ACC112 (cell line): Measurements from ENCODE around the gene TECPR1.
A peak's percentile ranks its signal among the peaks of the same experiment; 100 is the strongest.

Source experiments
- H2AFZ ChIP-seq: fragments of 200-600 bp; sonication (generic); one replicate; pipeline ENCODE4 v1.6.0; 2017; ENCODE audit warnings: antibody characterized with exemption, low read length; ENCODE audit not compliant: unreplicated experiment
- H3K27ac ChIP-seq: fragments of 200-600 bp; sonication (generic); 2 replicates; pipeline ENCODE4 v1.5.1; 2014; ENCODE audit warnings: low read depth, mild to moderate bottlenecking, antibody characterized with exemption, low read length, moderate library complexity
- H3K27me3 ChIP-seq: fragments of 200-600 bp; sonication (generic); 2 replicates; pipeline ENCODE4 v1.6.1; 2014; ENCODE audit warnings: mild to moderate bottlenecking, antibody characterized with exemption, low read length, moderate library complexity, mixed read lengths; ENCODE audit not compliant: insufficient read depth
- H3K36me3 ChIP-seq: fragments of 200-600 bp; sonication (generic); 2 replicates; pipeline ENCODE4 v1.6.1; 2016; ENCODE audit warnings: mild to moderate bottlenecking, antibody characterized with exemption, low read length, moderate library complexity, mixed read lengths; ENCODE audit not compliant: insufficient read depth
- H3K4me1 ChIP-seq: fragments of 200-600 bp; sonication (generic); one replicate; pipeline ENCODE4 v1.6.1; 2016; ENCODE audit warnings: low read length, mixed read lengths; ENCODE audit not compliant: insufficient read depth, unreplicated experiment, control insufficient read depth
- H3K4me3 ChIP-seq: fragments of 200-600 bp; sonication (generic); 2 replicates; pipeline ENCODE4 v1.5.1; 2014; ENCODE audit warnings: mild to moderate bottlenecking, low read depth, low read length
- H3K79me2 ChIP-seq: fragments of 200-600 bp; sonication (generic); one replicate; pipeline ENCODE4 v1.6.0; 2016; ENCODE audit warnings: low read length; ENCODE audit not compliant: control insufficient read depth, unreplicated experiment, insufficient read depth

Gene TECPR1

DNA sequence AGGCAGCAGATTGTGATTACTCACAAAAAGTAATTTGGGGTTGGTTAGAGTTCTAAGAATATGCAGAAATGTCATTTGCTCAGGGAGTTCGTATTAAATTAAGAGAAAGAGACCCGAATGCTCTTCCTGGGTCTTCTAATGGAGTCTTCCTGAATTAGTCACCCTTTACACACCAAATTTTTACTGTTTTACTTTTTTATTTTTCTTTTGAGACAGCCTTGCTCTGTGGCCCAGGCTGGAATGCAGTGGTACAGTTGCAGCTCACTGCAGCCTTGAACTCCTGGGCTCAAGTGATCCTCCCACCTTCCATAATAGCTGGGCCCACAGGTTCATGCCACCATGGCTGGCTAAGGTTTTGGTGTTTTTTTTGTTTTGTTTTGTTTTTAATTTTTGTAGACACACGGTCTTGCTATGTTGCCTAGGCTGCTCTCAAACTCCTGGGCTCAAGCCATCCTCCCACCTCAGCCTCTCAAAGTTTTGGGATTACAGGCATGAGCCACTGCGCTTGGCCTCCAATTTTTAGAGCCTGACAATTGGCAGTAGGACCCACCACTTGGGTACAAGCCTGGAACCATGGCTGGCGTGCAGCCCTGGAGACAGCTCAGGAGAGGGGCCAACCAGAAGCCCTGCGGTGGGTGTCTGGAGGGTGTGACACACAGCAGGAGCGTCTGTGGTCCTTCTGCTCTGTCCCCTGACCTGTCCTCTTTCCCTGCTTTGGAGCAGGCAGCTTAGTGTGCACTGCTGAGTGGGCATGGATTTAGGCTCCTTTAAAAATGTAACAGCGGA lies 57.2 kb downstream of the TECPR1 start:
- no peaks in the 10 kb centered on the region for H3K27me3 ChIP-seq
- H3K36me3 ChIP-seq = peaks cover 9% of the 10 kb centered on the region; the same call in 1 of the 2 replicates
- no peak overlapping the region for H2AFZ ChIP-seq
- no peaks in the 10 kb centered on the region for H3K79me2 ChIP-seq
- H3K27ac ChIP-seq = no peak overlapping the region
- H3K4me3 ChIP-seq = no peak overlapping the region
- no peaks in the 10 kb centered on the region for H3K4me1 ChIP-seq

GRCh38 chr7:98194186-98194585 lies 57.8 kb downstream of the TECPR1 start:
- H3K36me3 ChIP-seq = peaks cover 8% of the 10 kb centered on the region; the same call in 1 of the 2 replicates
- H3K27me3 ChIP-seq = no peaks in the 10 kb centered on the region
- no peaks in the 10 kb centered on the region for H3K79me2 ChIP-seq
- H2AFZ ChIP-seq = no peak overlapping the region
- no peak overlapping the region for H3K4me3 ChIP-seq
- H3K27ac ChIP-seq = no peak overlapping the region
- no peaks in the 10 kb centered on the region for H3K4me1 ChIP-seq

DNA sequence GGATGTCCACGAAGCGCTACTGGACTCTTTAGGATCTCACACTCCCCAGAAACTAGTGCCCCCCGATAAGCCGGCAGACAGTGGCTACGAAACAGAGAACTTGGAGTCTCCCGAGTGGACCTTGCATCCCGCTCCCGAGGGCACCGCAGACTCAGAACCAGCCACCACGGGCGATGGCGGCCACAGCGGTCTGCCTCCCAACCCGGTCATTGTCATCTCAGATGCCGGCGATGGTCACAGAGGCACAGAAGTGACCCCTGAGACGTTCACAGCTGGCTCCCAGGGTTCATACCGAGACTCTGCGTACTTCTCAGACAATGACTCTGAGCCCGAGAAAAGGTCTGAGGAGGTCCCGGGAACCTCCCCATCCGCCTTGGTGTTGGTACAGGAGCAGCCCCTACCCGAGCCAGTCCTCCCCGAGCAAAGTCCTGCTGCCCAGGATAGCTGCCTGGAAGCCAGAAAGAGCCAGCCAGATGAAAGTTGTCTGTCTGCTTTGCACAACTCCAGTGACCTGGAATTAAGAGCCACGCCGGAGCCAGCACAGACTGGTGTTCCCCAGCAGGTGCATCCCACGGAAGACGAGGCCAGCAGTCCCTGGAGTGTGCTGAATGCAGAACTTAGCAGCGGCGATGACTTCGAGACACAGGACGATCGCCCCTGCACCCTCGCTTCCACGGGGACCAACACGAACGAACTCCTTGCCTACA lies 58.4 kb downstream of the TECPR1 start:
- Histone ChIP-seq H3K79me2 (no peaks in the 10 kb centered on the region), H3K27me3 (no peaks in the 10 kb centered on the region), H3K4me1 (no peaks in the 10 kb centered on the region), H3K27ac (no peak overlapping the region), H2AFZ (no peak overlapping the region), H3K4me3 (no peak overlapping the region), H3K36me3 (peaks cover 8% of the 10 kb centered on the region; the same call in 1 of the 2 replicates)

DNA sequence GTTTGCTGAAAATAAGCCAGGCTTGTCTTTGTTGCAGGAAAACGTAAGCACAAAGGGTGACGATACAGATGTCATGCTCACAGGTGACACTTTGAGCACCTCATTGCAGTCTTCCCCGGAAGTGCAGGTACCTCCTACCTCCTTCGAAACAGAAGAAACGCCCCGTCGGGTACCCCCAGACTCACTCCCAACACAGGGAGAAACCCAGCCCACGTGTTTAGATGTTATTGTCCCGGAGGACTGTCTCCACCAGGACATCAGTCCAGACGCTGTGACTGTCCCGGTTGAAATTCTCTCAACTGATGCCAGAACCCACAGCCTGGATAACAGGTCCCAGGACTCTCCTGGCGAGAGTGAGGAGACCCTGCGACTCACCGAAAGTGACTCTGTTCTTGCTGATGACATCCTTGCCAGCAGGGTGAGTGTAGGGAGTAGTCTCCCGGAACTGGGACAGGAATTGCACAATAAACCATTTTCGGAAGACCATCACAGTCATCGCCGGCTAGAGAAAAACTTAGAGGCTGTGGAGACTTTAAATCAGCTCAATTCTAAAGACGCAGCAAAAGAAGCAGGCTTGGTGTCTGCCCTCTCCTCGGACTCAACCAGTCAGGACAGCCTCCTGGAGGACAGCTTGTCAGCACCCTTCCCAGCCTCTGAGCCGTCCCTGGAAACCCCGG lies 59.1 kb downstream of the TECPR1 start:
- no peaks in the 10 kb centered on the region for H3K79me2 ChIP-seq
- no peak overlapping the region for H3K4me3 ChIP-seq
- no peaks in the 10 kb centered on the region for H3K27me3 ChIP-seq
- H3K36me3 ChIP-seq = peaks cover 8% of the 10 kb centered on the region; the same call in 1 of the 2 replicates
- H2AFZ ChIP-seq = no peak overlapping the region
- no peaks in the 10 kb centered on the region for H3K4me1 ChIP-seq
- H3K27ac ChIP-seq = no peak overlapping the region

DNA sequence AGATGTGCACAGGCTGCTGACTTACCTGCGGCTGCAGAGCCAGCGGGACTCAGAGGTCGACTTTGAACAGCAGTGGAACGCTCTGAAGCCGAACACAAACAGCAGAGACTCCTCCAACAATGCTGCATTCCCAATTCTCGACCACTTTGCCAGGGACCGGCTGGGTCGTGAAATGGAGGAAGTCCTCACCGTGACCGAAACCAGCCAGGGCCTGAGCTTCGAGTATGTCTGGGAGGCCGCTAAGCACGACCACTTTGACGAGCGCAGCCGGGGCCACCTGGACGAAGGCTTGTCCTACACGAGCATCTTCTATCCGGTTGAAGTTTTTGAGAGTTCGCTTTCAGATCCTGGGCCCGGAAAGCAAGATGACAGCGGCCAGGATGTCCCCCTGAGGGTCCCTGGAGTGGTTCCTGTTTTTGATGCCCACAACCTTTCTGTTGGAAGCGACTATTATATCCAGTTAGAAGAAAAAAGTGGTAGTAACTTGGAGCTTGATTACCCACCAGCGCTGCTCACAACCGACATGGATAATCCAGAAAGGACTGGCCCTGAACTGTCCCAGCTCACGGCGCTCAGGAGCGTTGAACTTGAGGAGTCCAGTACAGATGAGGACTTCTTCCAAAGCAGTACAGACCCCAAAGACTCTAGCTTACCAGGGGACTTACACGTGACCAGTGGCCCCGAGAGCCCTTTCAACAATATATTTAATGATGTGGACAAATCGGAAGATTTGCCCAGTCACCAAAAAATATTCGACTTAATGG lies 60.2 kb downstream of the TECPR1 start:
- no peak overlapping the region for H3K27ac ChIP-seq
- no peak overlapping the region for H2AFZ ChIP-seq
- no peak overlapping the region for H3K4me3 ChIP-seq
- no peaks in the 10 kb centered on the region for H3K79me2 ChIP-seq
- H3K4me1 ChIP-seq = no peaks in the 10 kb centered on the region
- H3K27me3 ChIP-seq = no peaks in the 10 kb centered on the region
- peaks cover 8% of the 10 kb centered on the region; the same call in 1 of the 2 replicates for H3K36me3 ChIP-seq

- Histone ChIP-seq H3K27ac (no peak overlapping the region), H3K27me3 (no peaks in the 10 kb centered on the region)
Measured at GRCh38 chr7:98189559-98189958, 62.5 kb downstream of the TECPR1 start.

GRCh38 chr7:98187138-98187502 lies 64.9 kb downstream of the TECPR1 start:
- H3K27ac ChIP-seq = peak overlapping the region; percentile 90
- H3K79me2 ChIP-seq = no peaks in the 10 kb centered on the region
- H3K27me3 ChIP-seq = no peaks in the 10 kb centered on the region
- H3K4me3 ChIP-seq = peak overlapping the region; percentile 54
- H3K36me3 ChIP-seq = peaks cover 8% of the 10 kb centered on the region; the same call in 1 of the 2 replicates
- H3K4me1 ChIP-seq = peaks cover 12% of the 10 kb centered on the region
- H2AFZ ChIP-seq = peak overlapping the region; percentile 30

More at GRCh38 chr7:98189559-98189958, 62.5 kb downstream of the TECPR1 start:
- Histone ChIP-seq H3K36me3 (peaks cover 8% of the 10 kb centered on the region; the same call in 1 of the 2 replicates), H3K4me3 (no peak overlapping the region), H2AFZ (no peak overlapping the region), H3K79me2 (no peaks in the 10 kb centered on the region), H3K4me1 (peaks cover 12% of the 10 kb centered on the region)

GRCh38 chr7:98186452-98187137 lies 65.4 kb downstream of the TECPR1 start:
- H3K4me3 ChIP-seq = peak overlapping the region; percentile 54
- H2AFZ ChIP-seq = peak overlapping the region; percentile 30
- H3K27ac ChIP-seq = peak overlapping the region; percentile 90
- H3K79me2 ChIP-seq = no peaks in the 10 kb centered on the region
- peaks cover 8% of the 10 kb centered on the region; the same call in 1 of the 2 replicates for H3K36me3 ChIP-seq
- H3K4me1 ChIP-seq = peaks cover 12% of the 10 kb centered on the region
- H3K27me3 ChIP-seq = no peaks in the 10 kb centered on the region

GRCh38 chr7:98185101-98185500 lies 66.9 kb downstream of the TECPR1 start:
- Histone ChIP-seq H3K4me1 (peaks cover 12% of the 10 kb centered on the region), H3K4me3 (no peak overlapping the region), H2AFZ (no peak overlapping the region), H3K79me2 (no peaks in the 10 kb centered on the region), H3K27me3 (no peaks in the 10 kb centered on the region), H3K36me3 (peaks cover 5% of the 10 kb centered on the region; the same call in 1 of the 2 replicates), H3K27ac (no peak overlapping the region)
